Coronary artery (tissue), 2 donors: ENCODE measurements around the gene TMOD3.
A peak's percentile ranks its signal among the peaks of the same experiment; 100 is the strongest.

Source experiments
- DNase-seq: peaks from one replicate; pipeline ENCODE4 v3.0.0-alpha.2; 2017; ENCODE audit warnings: low spot score
- H3K27ac ChIP-seq, 2 donors: fragments of 200-600 bp; sonication (generic); one replicate each; pipeline ENCODE4 v1.5.1; 2016 to 2019
- H3K4me3 ChIP-seq: fragments of 200-600 bp; sonication (generic); 2 replicates; pipeline ENCODE4 v1.5.1; 2016; ENCODE audit warnings: mild to moderate bottlenecking, moderate library complexity
- CTCF ChIP-seq: fragments of 200-600 bp; sonication (generic); IDR thresholded peaks from one replicate; pipeline ENCODE4 v1.5.1; 2019; ENCODE audit warnings: antibody characterized with exemption

The TMOD3 gene

GRCh38 chr15:51848811-51849210 is 19.4 kb downstream of the TMOD3 start:
- no peak for DNase-seq
- TF ChIP-seq CTCF: no peak
- Histone ChIP-seq H3K4me3 (no peak overlapping the region), H3K27ac (peak overlapping the region in 1 of 2 donors; percentile 38)

DNA sequence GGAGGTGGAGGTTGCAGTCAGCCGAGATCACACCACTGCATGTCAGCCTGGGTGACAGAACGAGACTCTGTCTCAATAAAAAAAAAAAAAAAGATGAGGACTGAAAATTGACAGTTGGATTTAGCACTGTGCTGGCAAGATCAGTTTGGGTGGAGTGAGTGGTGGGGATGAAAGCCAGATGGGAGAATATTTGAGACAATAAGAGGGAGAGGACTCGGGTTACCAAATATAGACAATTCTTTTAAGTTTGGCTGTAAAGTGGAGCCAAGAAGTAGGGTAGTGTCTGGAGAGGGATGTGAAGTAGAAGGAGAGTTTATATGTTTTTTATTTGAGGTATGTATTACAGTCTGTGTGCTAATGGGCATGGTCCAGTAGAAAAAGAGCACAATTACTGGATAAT is 20.4 kb downstream of the TMOD3 start:
- TF ChIP-seq CTCF: no peak
- Histone ChIP-seq H3K4me3 (no peak overlapping the region), H3K27ac (peak overlapping the region in 1 of 2 donors; percentile 17)
- DNase-seq: no peak

GRCh38 chr15:51853998-51854397 is 24.5 kb downstream of the TMOD3 start:
- Histone ChIP-seq H3K4me3 (no peak overlapping the region), H3K27ac (no peak overlapping the region)
- no peak for TF ChIP-seq CTCF
- DNase-seq: no peak

GRCh38 chr15:51855612-51856011 is 26.2 kb downstream of the TMOD3 start:
- no peak for TF ChIP-seq CTCF
- Histone ChIP-seq H3K4me3 (no peak overlapping the region), H3K27ac (no peak overlapping the region)
- no peak for DNase-seq

- no peak for TF ChIP-seq CTCF
- Histone ChIP-seq H3K4me3 (no peak overlapping the region), H3K27ac (no peak overlapping the region)
- DNase-seq: no peak
Observed at GRCh38 chr15:51856714-51857380, 27.4 kb downstream of the TMOD3 start.

GRCh38 chr15:51861557-51862359 is 32.3 kb downstream of the TMOD3 start:
- DNase-seq: no peak
- Histone ChIP-seq H3K27ac (no peak overlapping the region), H3K4me3 (no peak overlapping the region)
- no peak for TF ChIP-seq CTCF

GRCh38 chr15:51863131-51863530 is 33.7 kb downstream of the TMOD3 start:
- Histone ChIP-seq H3K27ac (no peak overlapping the region), H3K4me3 (no peak overlapping the region)
- no peak for TF ChIP-seq CTCF
- no peak for DNase-seq
